WTC11 (cell line): Measurements from ENCODE around the gene UBE2F.

Experiments
- CBFB ChIP-seq: sonication (generic); formaldehyde crosslinking; IDR thresholded peaks from 2 replicates; pipeline ENCODE4 v1.8.1; 2022; ENCODE audit warnings: mild to moderate bottlenecking, low read depth, missing genetic modification reagents
- ETV6 ChIP-seq: sonication (generic); formaldehyde crosslinking; IDR thresholded peaks from 2 replicates; pipeline ENCODE4 v1.8.1; 2022; ENCODE audit warnings: mild to moderate bottlenecking, missing genetic modification reagents
- FOXP1 ChIP-seq: sonication (generic); formaldehyde crosslinking; IDR thresholded peaks from 2 replicates; pipeline ENCODE4 v1.8.0; 2022; ENCODE audit warnings: missing genetic modification reagents, mild to moderate bottlenecking, moderate library complexity, borderline replicate concordance
- GABPB1 ChIP-seq: sonication (generic); formaldehyde crosslinking; IDR thresholded peaks from 2 replicates; pipeline ENCODE4 v1.8.1; 2023; ENCODE audit warnings: mild to moderate bottlenecking, missing genetic modification reagents
- KAT7 ChIP-seq: sonication (generic); formaldehyde crosslinking; IDR thresholded peaks from 2 replicates; pipeline ENCODE4 v1.8.1; 2023; ENCODE audit warnings: missing genetic modification reagents, mild to moderate bottlenecking, borderline replicate concordance
- MYBL2 ChIP-seq: sonication (generic); formaldehyde crosslinking; IDR thresholded peaks from 2 replicates; pipeline ENCODE4 v1.8.1; 2023; ENCODE audit warnings: mild to moderate bottlenecking, moderate library complexity, missing genetic modification reagents
- NR3C1 ChIP-seq: sonication (generic); formaldehyde crosslinking; conservative IDR thresholded peaks from 2 replicates; pipeline ENCODE4 v1.8.1; 2023; ENCODE audit warnings: low read depth, mild to moderate bottlenecking, missing genetic modification reagents
- TP53 ChIP-seq: sonication (generic); formaldehyde crosslinking; IDR thresholded peaks from 2 replicates; pipeline ENCODE4 v1.8.1; 2023; ENCODE audit warnings: mild to moderate bottlenecking, missing genetic modification reagents
- ZNF263 ChIP-seq: sonication (generic); formaldehyde crosslinking; IDR thresholded peaks from 2 replicates; pipeline ENCODE4 v1.8.1; 2022; ENCODE audit warnings: low read depth, mild to moderate bottlenecking, moderate library complexity, missing genetic modification reagents
- TF ChIP-seq, protein P1 (sequence below): fragments of 200-600 bp; IDR thresholded peaks from 2 replicates; pipeline ENCODE4 v1.8.0; 2022; ENCODE audit warnings: antibody characterized with exemption
- TF ChIP-seq, protein P2 (sequence below): sonication (generic); formaldehyde crosslinking; IDR thresholded peaks from 2 replicates; pipeline ENCODE4 v1.8.1; 2022; ENCODE audit warnings: low read depth, missing genetic modification reagents, borderline replicate concordance
- TF ChIP-seq, protein P3 (sequence below): sonication (generic); formaldehyde crosslinking; IDR thresholded peaks from 2 replicates; pipeline ENCODE4 v1.8.1; 2023; ENCODE audit warnings: mild to moderate bottlenecking, missing genetic modification reagents, moderate library complexity
- TF ChIP-seq, protein P4 (sequence below): sonication (generic); formaldehyde crosslinking; conservative IDR thresholded peaks from 2 replicates; pipeline ENCODE4 v1.8.1; 2022; ENCODE audit warnings: mild to moderate bottlenecking, missing genetic modification reagents

DNA sequence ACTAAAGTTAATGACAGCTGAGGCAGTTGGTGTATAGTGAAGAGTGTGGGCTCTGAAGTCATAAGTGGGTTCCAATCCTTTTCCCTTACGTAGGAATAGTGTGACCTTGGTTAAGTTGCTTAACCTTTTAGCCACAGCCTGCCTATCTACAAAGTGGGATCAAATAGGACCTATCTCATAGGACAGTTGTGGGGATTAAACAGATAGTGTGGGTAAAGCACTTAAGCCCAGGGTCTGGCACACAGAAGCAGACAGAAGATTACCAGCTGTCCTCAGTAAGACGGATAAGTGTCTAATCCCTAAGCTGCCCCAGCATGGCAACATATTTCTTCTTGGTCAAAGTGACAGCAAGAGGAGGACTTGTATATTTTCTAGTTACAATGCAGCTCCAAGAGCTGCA lies 28.2 kb downstream of the UBE2F start:
- TF ChIP-seq, protein P1, sequence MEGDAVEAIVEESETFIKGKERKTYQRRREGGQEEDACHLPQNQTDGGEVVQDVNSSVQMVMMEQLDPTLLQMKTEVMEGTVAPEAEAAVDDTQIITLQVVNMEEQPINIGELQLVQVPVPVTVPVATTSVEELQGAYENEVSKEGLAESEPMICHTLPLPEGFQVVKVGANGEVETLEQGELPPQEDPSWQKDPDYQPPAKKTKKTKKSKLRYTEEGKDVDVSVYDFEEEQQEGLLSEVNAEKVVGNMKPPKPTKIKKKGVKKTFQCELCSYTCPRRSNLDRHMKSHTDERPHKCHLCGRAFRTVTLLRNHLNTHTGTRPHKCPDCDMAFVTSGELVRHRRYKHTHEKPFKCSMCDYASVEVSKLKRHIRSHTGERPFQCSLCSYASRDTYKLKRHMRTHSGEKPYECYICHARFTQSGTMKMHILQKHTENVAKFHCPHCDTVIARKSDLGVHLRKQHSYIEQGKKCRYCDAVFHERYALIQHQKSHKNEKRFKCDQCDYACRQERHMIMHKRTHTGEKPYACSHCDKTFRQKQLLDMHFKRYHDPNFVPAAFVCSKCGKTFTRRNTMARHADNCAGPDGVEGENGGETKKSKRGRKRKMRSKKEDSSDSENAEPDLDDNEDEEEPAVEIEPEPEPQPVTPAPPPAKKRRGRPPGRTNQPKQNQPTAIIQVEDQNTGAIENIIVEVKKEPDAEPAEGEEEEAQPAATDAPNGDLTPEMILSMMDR, result no peak
- TF ChIP-seq GABPB1 (CRISPR knock-in tag), result no peak
- no peak for TF ChIP-seq KAT7 (CRISPR knock-in tag)
- TF ChIP-seq, protein P2, sequence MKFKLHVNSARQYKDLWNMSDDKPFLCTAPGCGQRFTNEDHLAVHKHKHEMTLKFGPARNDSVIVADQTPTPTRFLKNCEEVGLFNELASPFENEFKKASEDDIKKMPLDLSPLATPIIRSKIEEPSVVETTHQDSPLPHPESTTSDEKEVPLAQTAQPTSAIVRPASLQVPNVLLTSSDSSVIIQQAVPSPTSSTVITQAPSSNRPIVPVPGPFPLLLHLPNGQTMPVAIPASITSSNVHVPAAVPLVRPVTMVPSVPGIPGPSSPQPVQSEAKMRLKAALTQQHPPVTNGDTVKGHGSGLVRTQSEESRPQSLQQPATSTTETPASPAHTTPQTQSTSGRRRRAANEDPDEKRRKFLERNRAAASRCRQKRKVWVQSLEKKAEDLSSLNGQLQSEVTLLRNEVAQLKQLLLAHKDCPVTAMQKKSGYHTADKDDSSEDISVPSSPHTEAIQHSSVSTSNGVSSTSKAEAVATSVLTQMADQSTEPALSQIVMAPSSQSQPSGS (CRISPR knock-in tag), result no peak
- TF ChIP-seq, protein P3, sequence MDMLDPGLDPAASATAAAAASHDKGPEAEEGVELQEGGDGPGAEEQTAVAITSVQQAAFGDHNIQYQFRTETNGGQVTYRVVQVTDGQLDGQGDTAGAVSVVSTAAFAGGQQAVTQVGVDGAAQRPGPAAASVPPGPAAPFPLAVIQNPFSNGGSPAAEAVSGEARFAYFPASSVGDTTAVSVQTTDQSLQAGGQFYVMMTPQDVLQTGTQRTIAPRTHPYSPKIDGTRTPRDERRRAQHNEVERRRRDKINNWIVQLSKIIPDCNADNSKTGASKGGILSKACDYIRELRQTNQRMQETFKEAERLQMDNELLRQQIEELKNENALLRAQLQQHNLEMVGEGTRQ (CRISPR knock-in tag), result no peak
- TF ChIP-seq, protein P4, sequence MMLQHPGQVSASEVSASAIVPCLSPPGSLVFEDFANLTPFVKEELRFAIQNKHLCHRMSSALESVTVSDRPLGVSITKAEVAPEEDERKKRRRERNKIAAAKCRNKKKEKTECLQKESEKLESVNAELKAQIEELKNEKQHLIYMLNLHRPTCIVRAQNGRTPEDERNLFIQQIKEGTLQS (CRISPR knock-in tag), result no peak
- no peak for TF ChIP-seq CBFB (CRISPR knock-in tag)
- no peak for TF ChIP-seq MYBL2 (CRISPR knock-in tag)
- TF ChIP-seq TP53 (CRISPR knock-in tag), result no peak
- TF ChIP-seq ZNF263, result no peak
- no peak for TF ChIP-seq FOXP1 (CRISPR knock-in tag)
- no peak for TF ChIP-seq ETV6 (CRISPR knock-in tag)
- TF ChIP-seq NR3C1 (CRISPR knock-in tag), result no peak
